Stimulated activated naive CD4-positive, alpha-beta T cell (primary cell): ENCODE results near the gene RETN.

Source experiments
- DNase-seq, 6 experiments: peaks; one replicate each; lab custom pipeline; 2025; lab: John Stamatoyannopoulos, UW

RETN gene

GRCh38 chr19:7706188-7706954 is 37.5 kb downstream of the RETN start:
- no peak for DNase-seq

- DNase-seq: no peak
Observed at GRCh38 chr19:7706955-7707456, 38.2 kb downstream of the RETN start.

- DNase-seq: no peak
Observed at GRCh38 chr19:7709932-7710460, 41.1 kb downstream of the RETN start.

DNA sequence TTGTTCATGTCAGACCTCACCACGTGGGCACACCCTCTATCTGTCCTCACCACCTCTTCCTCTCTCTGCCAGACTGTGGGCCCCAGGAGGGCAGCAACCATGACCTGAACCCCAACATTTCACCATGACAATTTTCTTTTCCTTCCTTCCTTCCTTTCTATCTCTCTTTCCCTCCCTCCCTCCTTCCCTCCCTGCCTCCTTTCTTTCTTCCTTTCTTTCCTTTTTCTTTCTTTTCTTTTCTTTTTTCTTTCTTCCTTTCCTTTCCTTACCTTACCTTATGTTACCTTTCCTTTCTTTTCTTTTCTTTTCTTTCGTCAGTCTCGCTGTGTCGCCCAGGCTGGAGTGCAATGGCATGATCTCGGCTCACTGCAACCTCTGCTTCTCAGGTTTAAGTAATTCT is 41.8 kb downstream of the RETN start:
- DNase-seq: no peak

GRCh38 chr19:7715671-7716070 is 46.8 kb downstream of the RETN start:
- DNase-seq: no peak

DNA sequence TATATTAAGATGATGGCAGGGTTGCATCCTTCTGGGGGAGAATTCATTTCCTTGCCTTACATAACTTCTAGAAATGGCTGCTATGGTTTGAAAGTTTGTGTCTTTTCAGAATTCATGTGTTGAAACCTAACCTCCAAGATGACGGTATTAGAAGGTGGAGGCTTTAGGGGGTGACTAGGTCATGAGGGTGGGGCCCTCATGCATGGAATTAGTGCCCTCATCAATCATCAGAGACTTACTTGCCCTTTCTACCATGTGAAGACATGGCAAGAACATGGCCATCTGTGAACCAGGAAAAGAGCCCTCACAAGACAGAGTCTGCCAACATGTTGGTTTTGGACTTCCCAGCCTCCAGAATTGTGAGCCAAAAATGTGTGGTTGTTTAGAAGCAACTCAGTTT is 47.9 kb downstream of the RETN start:
- DNase-seq: no peak

DNA sequence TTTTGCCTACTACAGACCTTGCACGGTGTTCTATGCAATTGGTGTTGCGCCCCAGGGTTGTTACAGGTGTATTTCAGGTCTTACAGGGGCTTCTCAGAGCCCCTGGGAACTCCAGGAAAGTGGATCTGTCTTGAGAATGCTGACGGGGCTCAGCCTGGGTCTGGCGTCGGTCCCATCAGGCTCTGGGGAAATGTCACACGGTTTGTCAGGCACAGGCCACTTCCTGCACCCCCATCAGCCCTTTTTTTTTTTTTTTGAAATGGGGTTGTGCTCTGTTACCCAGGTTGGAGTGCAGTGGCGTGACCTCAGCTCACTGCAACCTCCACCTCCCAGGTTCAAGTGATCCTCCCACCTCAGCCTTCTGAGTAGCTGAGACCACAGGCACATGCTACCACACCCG is 49.8 kb downstream of the RETN start:
- DNase-seq: no peak
